H1 (cell line): ENCODE data around the gene TIMM10B. TPM values are rescaled to one million over a fixed set of nuclear protein-coding genes. Genes with fewer than 3 reads are reported as not detected.

Source experiments
- CTCF ChIA-PET: fragments of 300-600 bp; sonication (Branson Sonifier 250); formaldehyde crosslinking; loops from one replicate; lab custom pipeline; 2021; ENCODE audit not compliant: partially characterized antibody; lab: Charles Lee
- POLR2A ChIA-PET: fragments of 300-600 bp; sonication (Branson Sonifier 250); formaldehyde crosslinking; loops from one replicate; lab custom pipeline; 2021; ENCODE audit warnings: inconsistent platforms; ENCODE audit not compliant: partially characterized antibody; lab: Charles Lee
- DNase-seq, 2 experiments: peaks; one replicate each; pipeline versions ENCODE4 v3.0.0 to v3.0.0-alpha.2; 2010 to 2022; ENCODE audit warnings: low spot score in 2 of 2, low read depth in 1 of 2, mixed read lengths in 1 of 2
- FAIRE-seq: peaks from 2 replicates; lab custom pipeline; 2011; peaks lifted over from hg19 to GRCh38; lab: Jason Lieb, UNC
- H2AFZ ChIP-seq: 2 replicates; pipeline ENCODE4 v1.8.1; 2012; ENCODE audit warnings: low read length, inconsistent platforms
- H2AK5ac ChIP-seq: 2 replicates; pipeline ENCODE4 v1.6.1; 2013; ENCODE audit warnings: low read depth, low read length
- H2BK120ac ChIP-seq: replicated peaks from 2 replicates; pipeline ENCODE3; 2013; ENCODE audit warnings: low read depth, low read length, inconsistent platforms
- H2BK12ac ChIP-seq: 2 replicates; pipeline ENCODE4 v1.6.1; 2013; ENCODE audit warnings: low read depth, low read length
- H2BK15ac ChIP-seq: 2 replicates; pipeline ENCODE4 v1.6.1; 2013; ENCODE audit warnings: low read length
- H2BK20ac ChIP-seq: 2 replicates; pipeline ENCODE4 v1.6.1; 2013; ENCODE audit warnings: low read length
- H2BK5ac ChIP-seq: 2 replicates; pipeline ENCODE4 v1.6.1; 2013; ENCODE audit warnings: low read depth, low read length
- H3K14ac ChIP-seq: 2 replicates; pipeline ENCODE4 v1.6.1; 2013; ENCODE audit warnings: inconsistent platforms; ENCODE audit not compliant: insufficient read length
- H3K18ac ChIP-seq: 2 replicates; pipeline ENCODE4 v1.6.1; 2013; ENCODE audit warnings: low read length; ENCODE audit errors: extremely low read depth
- H3K23ac ChIP-seq: 2 replicates; pipeline ENCODE4 v1.6.1; 2013; ENCODE audit warnings: inconsistent platforms; ENCODE audit not compliant: insufficient read length
- H3K23me2 ChIP-seq: 2 replicates; pipeline ENCODE4 v1.6.1; 2013; ENCODE audit warnings: low read depth, low read length
- H3K27ac ChIP-seq: 2 replicates; pipeline ENCODE4 v1.6.1; 2011; ENCODE audit warnings: low read depth, low read length, inconsistent platforms
- H3K27me3 ChIP-seq, 4 experiments: replicated peaks in 1 of 4; 1 replicate in 1 of 4; 2 replicates in 3 of 4; pipeline versions ENCODE4 v1.6.1 to v1.8.1; 2011 to 2013; ENCODE audit warnings: low read length in 3 of 4, mild to moderate bottlenecking in 3 of 4, inconsistent platforms in 2 of 4, mixed read lengths in 2 of 4, moderate library complexity in 1 of 4; ENCODE audit not compliant: control insufficient read depth in 3 of 4, insufficient read depth in 3 of 4; ENCODE audit errors: extremely low read depth in 1 of 4
- H3K36me3 ChIP-seq, 4 experiments: 2 replicates each; pipeline versions ENCODE4 v1.6.1 to v1.8.1; 2011 to 2013; ENCODE audit warnings: mild to moderate bottlenecking in 4 of 4, low read length in 3 of 4, moderate library complexity in 2 of 4, control low read depth in 1 of 4, inconsistent platforms in 1 of 4; ENCODE audit not compliant: insufficient read depth in 4 of 4, control insufficient read depth in 2 of 4
- H3K4ac ChIP-seq: replicated peaks from 2 replicates; pipeline ENCODE3; 2013; ENCODE audit warnings: low read length, low read depth, mixed read lengths, inconsistent platforms; ENCODE audit not compliant: insufficient read length
- H3K4me1 ChIP-seq, 4 experiments: replicated peaks in 1 of 4; 1 replicate in 1 of 4; 2 replicates in 3 of 4; pipeline versions ENCODE4 v1.6.1 to v1.8.1; 2011 to 2013; ENCODE audit warnings: low read length in 3 of 4, inconsistent platforms in 2 of 4, mixed read lengths in 1 of 4; ENCODE audit not compliant: insufficient read depth in 4 of 4, control insufficient read depth in 3 of 4
- H3K4me2 ChIP-seq, 2 experiments: 2 replicates each; pipeline versions ENCODE4 v1.6.1 to v1.8.1; 2011 to 2013; ENCODE audit warnings: low read depth in 2 of 2, low read length in 2 of 2, control low read depth in 1 of 2, inconsistent platforms in 1 of 2, mild to moderate bottlenecking in 1 of 2; ENCODE audit not compliant: insufficient read depth in 1 of 2
- H3K4me3 ChIP-seq, 4 experiments: fragments of 200-600, 300-600 bp in 1 of 4; sonication (generic), shearing (Covaris generic), sonication (Bioruptor Twin) in 1 of 4; 2 replicates each; pipeline versions ENCODE4 v1.5.1 to v1.8.1; 2011 to 2016; ENCODE audit warnings: low read length in 4 of 4, low read depth in 3 of 4, control low read depth in 2 of 4, inconsistent platforms in 2 of 4, mild to moderate bottlenecking in 2 of 4, mixed read lengths in 1 of 4, moderate library complexity in 1 of 4; ENCODE audit not compliant: insufficient read depth in 2 of 4; ENCODE audit errors: extremely low read depth in 1 of 4
- H3K56ac ChIP-seq: replicated peaks from 2 replicates; pipeline ENCODE3; 2013; ENCODE audit warnings: low read depth, mild to moderate bottlenecking, mixed read lengths, low read length, inconsistent platforms; ENCODE audit not compliant: insufficient read length
- H3K79me1 ChIP-seq: 2 replicates; pipeline ENCODE4 v1.6.1; 2013; ENCODE audit warnings: low read depth, low read length, control low read depth
- H3K79me2 ChIP-seq, 2 experiments: 2 replicates each; pipeline versions ENCODE4 v1.6.1 to v1.8.1; 2012 to 2013; ENCODE audit warnings: low read length in 2 of 2, mild to moderate bottlenecking in 2 of 2, inconsistent platforms in 1 of 2; ENCODE audit not compliant: insufficient read depth in 2 of 2, control insufficient read depth in 1 of 2
- H3K9ac ChIP-seq, 4 experiments: replicated peaks in 1 of 4; 1 replicate in 1 of 4; 2 replicates in 3 of 4; pipeline versions ENCODE4 v1.6.1 to v1.8.1; 2011 to 2013; ENCODE audit warnings: low read depth in 3 of 4, low read length in 3 of 4, control low read depth in 2 of 4, mild to moderate bottlenecking in 2 of 4, moderate library complexity in 2 of 4, inconsistent platforms in 1 of 4; ENCODE audit errors: extremely low read depth in 1 of 4
- H3K9me3 ChIP-seq, 2 experiments: 2 replicates each; pipeline versions ENCODE4 v1.6.1 to v1.8.1; 2012 to 2013; ENCODE audit warnings: mild to moderate bottlenecking in 2 of 2, moderate library complexity in 2 of 2, control low read depth in 1 of 2, inconsistent platforms in 1 of 2, low read depth in 1 of 2, low read length in 1 of 2, mixed read lengths in 1 of 2; ENCODE audit not compliant: insufficient read depth in 2 of 2
- H4K20me1 ChIP-seq, 2 experiments: replicated peaks in 1 of 2; 2 replicates each; pipeline versions ENCODE3 to v1.8.1; 2011 to 2013; ENCODE audit warnings: inconsistent platforms in 2 of 2, low read length in 2 of 2, mild to moderate bottlenecking in 1 of 2; ENCODE audit not compliant: insufficient read depth in 2 of 2, control insufficient read depth in 1 of 2
- H4K5ac ChIP-seq: 2 replicates; pipeline ENCODE4 v1.6.1; 2013; ENCODE audit warnings: low read length, low read depth, mixed read lengths, inconsistent platforms; ENCODE audit not compliant: insufficient read length
- H4K8ac ChIP-seq: 2 replicates; pipeline ENCODE4 v1.8.0; 2013; ENCODE audit warnings: mild to moderate bottlenecking, moderate library complexity, low read length, inconsistent platforms; ENCODE audit not compliant: insufficient read depth; ENCODE audit errors: extremely low read depth
- H4K91ac ChIP-seq: replicated peaks from 2 replicates; pipeline ENCODE3; 2013; ENCODE audit warnings: low read length, mixed read lengths, inconsistent platforms; ENCODE audit not compliant: insufficient read length
- BACH1 ChIP-seq: IDR thresholded peaks from 2 replicates; pipeline ENCODE4 v1.6.1; 2012; ENCODE audit warnings: low read length, improper control_type of control experiment
- BRCA1 ChIP-seq: IDR thresholded peaks from 2 replicates; pipeline ENCODE4 v1.6.1; 2012; ENCODE audit warnings: low read depth, low read length, improper control_type of control experiment
- CHD1 ChIP-seq: IDR thresholded peaks from 2 replicates; pipeline ENCODE4 v1.6.1; 2012; ENCODE audit warnings: low read depth, low read length, improper control_type of control experiment
- EGR1 ChIP-seq: IDR thresholded peaks from 2 replicates; pipeline ENCODE4 v1.6.1; 2011; ENCODE audit warnings: low read depth, low read length, borderline replicate concordance
- PHF8 ChIP-seq: fragments of 200-600 bp; sonication (generic); conservative IDR thresholded peaks from 2 replicates; pipeline ENCODE4 v1.7.1; 2012; ENCODE audit warnings: low read depth, mild to moderate bottlenecking, inconsistent platforms, low read length, moderate library complexity
- SP4 ChIP-seq: IDR thresholded peaks from 2 replicates; pipeline ENCODE4 v1.6.1; 2012; ENCODE audit warnings: low read length, inconsistent platforms
- TEAD4 ChIP-seq: IDR thresholded peaks from 2 replicates; pipeline ENCODE4 v1.6.1; 2012; ENCODE audit warnings: low read depth, low read length, inconsistent platforms, mixed read lengths
- whole genome bisulfite sequencing, 2 experiments: shearing (Covaris generic) in 1 of 2; methylation state at CpG; one replicate each; pipeline versions ENCODE4 v1.1.6 to v1.1.7; 2013 to 2015; ENCODE audit warnings: low lambda C conversion rate in 2 of 2, mixed read lengths in 2 of 2, inconsistent platforms in 1 of 2, low coverage in 1 of 2, missing lambda C conversion rate in 1 of 2; ENCODE audit not compliant: insufficient replicate concordance in 2 of 2, insufficient coverage in 1 of 2, insufficient read length in 1 of 2; ENCODE audit errors: extremely low coverage in 1 of 2, missing lambda C conversion rate in 1 of 2; 5-methylcytosine and 5-hydroxymethylcytosine counted together
- polyA plus RNA-seq, 7 experiments: library from polyadenylated mRNA; depleted of rRNA in 3 of 7; stranded (reverse) in 5 of 7; unstranded in 2 of 7; fragments of >200 nt in 5 of 7; fragments of 200-250 nt in 2 of 7; gene quantifications; 1 replicate in 5 of 7; 2 replicates in 1 of 7; 4 replicates in 1 of 7; pipeline versions ENCODE4 v1.2.1 to v1.2.3, GENCODE V29; 2011 to 2013; ENCODE audit warnings: missing spikeins in 2 of 7, mixed read lengths in 2 of 7
- total RNA-seq: library from RNA; stranded (reverse); fragmentation: NEBNext Ultra II Directional; extraction: Animal tissue kit (Norgen Biotek cat#: 25700); gene quantifications from 2 replicates; pipeline ENCODE4 v1.2.1, GENCODE V29; 2021
- TF ChIP-seq, protein P1 (sequence below): IDR thresholded peaks from 2 replicates; pipeline ENCODE4 v1.6.1; 2012; ENCODE audit warnings: low read length, inconsistent platforms
- TF ChIP-seq, protein P2 (sequence below): IDR thresholded peaks from 2 replicates; pipeline ENCODE4 v1.6.1; 2011; ENCODE audit warnings: low read length, improper control_type of control experiment

TIMM10B gene
- total and polyA plus RNA-seq, 2 of the 8 experiments (the other 6 are each of a cell fraction or from before 2014, with no cell fraction given): 38.2 to 47.8 TPM

DNA sequence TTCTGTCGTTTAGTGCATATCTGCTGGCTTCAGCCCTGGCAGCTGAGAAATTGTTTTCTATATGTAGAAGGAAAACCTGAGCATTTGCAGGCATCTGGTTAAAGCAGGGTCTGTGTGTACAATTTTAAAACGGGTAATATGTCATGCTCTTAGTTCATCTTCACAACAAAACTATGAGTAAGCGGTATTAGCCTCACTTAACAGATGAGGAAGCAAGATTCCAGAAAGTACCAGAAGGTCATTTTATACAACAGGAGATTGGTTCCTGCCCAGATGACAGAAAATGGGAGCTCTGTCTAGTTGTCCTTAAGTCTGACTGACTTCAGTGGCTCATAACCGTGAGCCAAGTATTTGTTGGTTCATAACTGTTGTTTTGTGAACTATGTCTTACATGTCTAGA is 1.1 kb downstream of the TIMM10B start:
- ChIA-PET POLR2A (interaction anchor here (0.8 to 2.2 kb wide), 11 partner anchors 8 to 129 kb away, joined by 3 to 13 read pairs (median 4); partner anchors contain the start of genes DNHD1 and TRIM3), CTCF (interaction anchor here (0.9 to 2.5 kb wide), 8 partner anchors 15 to 212 kb away, joined by 3 to 12 read pairs (median 4); partner anchors contain the start of gene DNHD1)
- Histone ChIP-seq H3K18ac (no peak overlapping the region), H4K8ac (no peak overlapping the region), H2AK5ac (no peak overlapping the region), H3K27ac (no peak overlapping the region; the same call in 1 of the 2 replicates), H3K9ac (peak overlapping the region in 2 of 4 experiments; percentile 95 to 98; a peak in 4 of 7 replicates), H3K27me3 (no peaks in the 10 kb centered on the region), H3K4me1 (peaks cover 4 to 13% (median 5%) of the 10 kb centered on the region in 4 experiments), H2BK12ac (no peak overlapping the region), H2AFZ (no peak overlapping the region), H3K9me3 (no peaks in the 10 kb centered on the region), H3K79me2 (peaks cover 14 to 39% of the 10 kb centered on the region in 2 experiments), H4K20me1 (peaks cover 0 to 12% of the 10 kb centered on the region in 2 experiments), H3K4me2 (peak overlapping the region; percentile 97 to 99), H2BK20ac (no peak overlapping the region), H2BK120ac (no peak overlapping the region), H4K91ac (no peak overlapping the region), H3K36me3 (peaks cover 16 to 66% (median 43%) of the 10 kb centered on the region in 4 experiments), H3K56ac (no peak overlapping the region), H2BK15ac (no peak overlapping the region), H2BK5ac (no peak overlapping the region; the same call in 1 of the 2 replicates), H3K4me3 (peak overlapping the region; percentile 89 to 100 (median 100)), H3K4ac (no peak overlapping the region), H4K5ac (no peak overlapping the region), H3K23ac (no peak overlapping the region), H3K23me2 (peaks cover 11% of the 10 kb centered on the region), H3K79me1 (peaks cover 14% of the 10 kb centered on the region), H3K14ac (no peak overlapping the region)
- no peak for TF ChIP-seq PHF8
- TF ChIP-seq, protein P1, sequence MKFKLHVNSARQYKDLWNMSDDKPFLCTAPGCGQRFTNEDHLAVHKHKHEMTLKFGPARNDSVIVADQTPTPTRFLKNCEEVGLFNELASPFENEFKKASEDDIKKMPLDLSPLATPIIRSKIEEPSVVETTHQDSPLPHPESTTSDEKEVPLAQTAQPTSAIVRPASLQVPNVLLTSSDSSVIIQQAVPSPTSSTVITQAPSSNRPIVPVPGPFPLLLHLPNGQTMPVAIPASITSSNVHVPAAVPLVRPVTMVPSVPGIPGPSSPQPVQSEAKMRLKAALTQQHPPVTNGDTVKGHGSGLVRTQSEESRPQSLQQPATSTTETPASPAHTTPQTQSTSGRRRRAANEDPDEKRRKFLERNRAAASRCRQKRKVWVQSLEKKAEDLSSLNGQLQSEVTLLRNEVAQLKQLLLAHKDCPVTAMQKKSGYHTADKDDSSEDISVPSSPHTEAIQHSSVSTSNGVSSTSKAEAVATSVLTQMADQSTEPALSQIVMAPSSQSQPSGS: no peak
- TF ChIP-seq, protein P2, sequence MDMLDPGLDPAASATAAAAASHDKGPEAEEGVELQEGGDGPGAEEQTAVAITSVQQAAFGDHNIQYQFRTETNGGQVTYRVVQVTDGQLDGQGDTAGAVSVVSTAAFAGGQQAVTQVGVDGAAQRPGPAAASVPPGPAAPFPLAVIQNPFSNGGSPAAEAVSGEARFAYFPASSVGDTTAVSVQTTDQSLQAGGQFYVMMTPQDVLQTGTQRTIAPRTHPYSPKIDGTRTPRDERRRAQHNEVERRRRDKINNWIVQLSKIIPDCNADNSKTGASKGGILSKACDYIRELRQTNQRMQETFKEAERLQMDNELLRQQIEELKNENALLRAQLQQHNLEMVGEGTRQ: no peak
- no peak for TF ChIP-seq EGR1
- TF ChIP-seq BRCA1: no peak
- no peak for TF ChIP-seq TEAD4
- no peak for TF ChIP-seq SP4
- no peak for TF ChIP-seq CHD1
- TF ChIP-seq BACH1: no peak
- DNase-seq (no peak), FAIRE-seq (no peak)
- 94% methylated on average over 4 of the region's 4 CpGs; no CpG with 5 or more reads in 1 of the 2 experiments for WGBS, 2 experiments
